ENCODE data around the gene SYT14.

Gene SYT14

DNA sequence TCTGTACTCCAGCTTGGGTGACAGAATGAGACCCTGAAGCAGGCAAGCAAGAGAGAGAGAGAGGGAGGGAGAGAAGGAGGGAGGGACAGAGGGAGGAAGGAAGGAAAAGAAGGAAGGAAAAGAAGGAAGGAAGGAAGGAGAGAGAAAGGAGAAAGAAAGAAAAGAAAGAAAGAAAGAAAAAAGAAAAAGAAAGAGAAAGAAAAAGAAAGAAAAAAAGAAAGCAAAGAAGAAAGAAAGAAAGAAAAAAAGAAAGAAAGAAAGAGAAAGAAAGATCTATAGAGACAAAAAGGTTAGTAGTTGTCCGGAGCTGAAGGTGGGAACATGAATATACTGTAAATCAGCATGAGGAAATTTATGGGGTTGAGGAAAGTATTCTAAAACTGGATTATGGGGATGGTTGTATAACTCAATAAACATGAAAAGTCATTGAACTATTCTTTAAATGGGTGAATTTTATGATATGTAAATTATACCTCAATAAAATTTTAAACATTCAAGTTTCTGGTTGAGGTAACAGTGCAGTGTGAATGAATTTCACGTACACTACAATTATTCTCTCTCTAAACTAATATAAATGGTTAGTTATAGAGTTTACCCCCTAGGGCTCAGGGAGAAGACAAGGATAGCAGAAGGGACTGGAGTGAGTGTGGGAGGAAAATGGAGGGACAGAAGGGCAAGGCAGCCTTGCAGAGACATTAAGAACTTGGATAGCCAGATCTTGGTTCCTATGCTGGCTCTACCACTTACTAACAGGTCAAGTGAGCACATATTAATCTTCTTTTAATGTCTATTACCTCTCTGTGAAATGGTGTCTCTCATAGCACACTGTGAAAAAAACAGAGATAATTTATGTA, 269.8 kb downstream of the SYT14 start:
- TF ChIP-seq RAD21 (IDR thresholded peaks at IDR 0.05; ENCODE audit: low read depth) (no peak), EGR1 (IDR thresholded peaks at IDR 0.05) (no peak), YY1 (IDR thresholded peaks at IDR 0.05; ENCODE audit: low read depth) (no peak), TCF12 (IDR thresholded peaks at IDR 0.05; ENCODE audit: low read depth) (no peak)
- TF ChIP-seq, protein P1, sequence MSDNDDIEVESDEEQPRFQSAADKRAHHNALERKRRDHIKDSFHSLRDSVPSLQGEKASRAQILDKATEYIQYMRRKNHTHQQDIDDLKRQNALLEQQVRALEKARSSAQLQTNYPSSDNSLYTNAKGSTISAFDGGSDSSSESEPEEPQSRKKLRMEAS (IDR thresholded peaks at IDR 0.05): no peak

DNA sequence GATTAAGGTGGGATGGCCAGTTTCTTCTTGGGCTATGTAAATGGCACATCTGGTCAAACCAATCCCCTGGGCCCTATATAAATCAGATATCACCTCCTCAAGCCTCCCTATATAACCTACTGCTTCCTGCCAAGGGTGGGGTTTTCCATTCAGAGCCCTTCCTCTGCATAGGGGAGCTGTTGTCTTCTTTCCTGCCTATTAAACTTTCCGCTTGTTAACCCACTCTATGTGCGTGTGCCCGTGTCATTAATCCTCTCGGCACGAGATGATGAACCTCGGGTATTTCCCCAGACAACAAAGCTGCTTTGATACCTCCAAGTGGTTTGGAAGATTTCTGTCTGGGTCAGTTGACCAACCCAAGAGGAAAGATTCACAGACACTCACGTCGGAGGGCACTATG, 275.3 kb downstream of the SYT14 start:
- TF ChIP-seq TCF12 (IDR thresholded peaks at IDR 0.05; ENCODE audit: low read depth) (no peak), ZBTB7A (IDR thresholded peaks at IDR 0.05; ENCODE audit: low read depth) (no peak)
- TF ChIP-seq, protein P2, sequence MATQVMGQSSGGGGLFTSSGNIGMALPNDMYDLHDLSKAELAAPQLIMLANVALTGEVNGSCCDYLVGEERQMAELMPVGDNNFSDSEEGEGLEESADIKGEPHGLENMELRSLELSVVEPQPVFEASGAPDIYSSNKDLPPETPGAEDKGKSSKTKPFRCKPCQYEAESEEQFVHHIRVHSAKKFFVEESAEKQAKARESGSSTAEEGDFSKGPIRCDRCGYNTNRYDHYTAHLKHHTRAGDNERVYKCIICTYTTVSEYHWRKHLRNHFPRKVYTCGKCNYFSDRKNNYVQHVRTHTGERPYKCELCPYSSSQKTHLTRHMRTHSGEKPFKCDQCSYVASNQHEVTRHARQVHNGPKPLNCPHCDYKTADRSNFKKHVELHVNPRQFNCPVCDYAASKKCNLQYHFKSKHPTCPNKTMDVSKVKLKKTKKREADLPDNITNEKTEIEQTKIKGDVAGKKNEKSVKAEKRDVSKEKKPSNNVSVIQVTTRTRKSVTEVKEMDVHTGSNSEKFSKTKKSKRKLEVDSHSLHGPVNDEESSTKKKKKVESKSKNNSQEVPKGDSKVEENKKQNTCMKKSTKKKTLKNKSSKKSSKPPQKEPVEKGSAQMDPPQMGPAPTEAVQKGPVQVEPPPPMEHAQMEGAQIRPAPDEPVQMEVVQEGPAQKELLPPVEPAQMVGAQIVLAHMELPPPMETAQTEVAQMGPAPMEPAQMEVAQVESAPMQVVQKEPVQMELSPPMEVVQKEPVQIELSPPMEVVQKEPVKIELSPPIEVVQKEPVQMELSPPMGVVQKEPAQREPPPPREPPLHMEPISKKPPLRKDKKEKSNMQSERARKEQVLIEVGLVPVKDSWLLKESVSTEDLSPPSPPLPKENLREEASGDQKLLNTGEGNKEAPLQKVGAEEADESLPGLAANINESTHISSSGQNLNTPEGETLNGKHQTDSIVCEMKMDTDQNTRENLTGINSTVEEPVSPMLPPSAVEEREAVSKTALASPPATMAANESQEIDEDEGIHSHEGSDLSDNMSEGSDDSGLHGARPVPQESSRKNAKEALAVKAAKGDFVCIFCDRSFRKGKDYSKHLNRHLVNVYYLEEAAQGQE (IDR thresholded peaks at IDR 0.05; ENCODE audit: low read depth): no peak
- TF ChIP-seq, protein P1 (IDR thresholded peaks at IDR 0.05): no peak

DNA sequence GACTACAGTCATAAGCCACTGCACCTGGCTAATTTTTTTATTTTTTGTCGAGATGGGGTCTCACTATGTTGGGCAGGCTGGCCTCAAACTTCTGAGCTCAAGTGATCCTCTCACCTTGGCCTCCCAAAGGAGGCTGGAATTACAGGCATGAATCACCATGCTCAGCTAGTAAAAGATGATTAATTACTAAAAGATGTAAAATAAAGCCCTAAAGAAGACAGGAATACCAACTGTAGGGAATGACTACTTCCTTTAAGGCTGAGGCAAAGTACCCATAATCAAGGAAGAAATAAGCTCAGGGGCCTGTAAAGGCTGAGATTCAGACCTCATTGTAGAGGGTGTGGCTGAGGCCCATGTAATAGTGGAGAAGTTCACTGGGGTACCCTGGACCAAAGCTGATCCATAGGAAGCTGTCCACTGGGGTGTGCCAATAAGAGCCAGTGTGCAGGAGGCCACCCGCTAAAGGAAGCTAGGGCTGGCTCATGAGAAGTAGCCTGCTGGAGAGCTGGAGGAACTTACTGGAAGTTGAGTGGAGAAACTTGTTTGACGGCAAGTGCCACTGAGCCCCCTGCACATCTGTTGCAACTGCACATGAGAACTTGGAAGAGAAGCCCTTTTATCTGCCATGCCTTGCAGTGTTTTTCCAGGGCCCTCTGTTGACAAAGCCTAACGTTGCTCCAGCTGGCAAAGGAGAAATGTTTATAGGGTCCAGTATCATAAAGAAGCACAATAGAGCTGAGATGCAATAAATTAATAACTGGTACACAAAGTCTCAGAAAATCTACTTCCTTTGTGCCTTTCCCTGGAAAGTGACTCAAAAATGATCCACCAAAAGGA, 276.8 kb downstream of the SYT14 start:
- TF ChIP-seq TCF12 (IDR thresholded peaks at IDR 0.05; ENCODE audit: low read depth) (no peak), CREB1 (IDR thresholded peaks at IDR 0.05; ENCODE audit: low read depth) (no peak), ZBTB7A (IDR thresholded peaks at IDR 0.05; ENCODE audit: low read depth) (no peak), EGR1 (IDR thresholded peaks at IDR 0.05) (no peak), NFIC (IDR thresholded peaks at IDR 0.05) (no peak), TAF1 (IDR thresholded peaks at IDR 0.05; ENCODE audit: low read depth) (no peak), CEBPB (IDR thresholded peaks at IDR 0.05) (no peak), TEAD4 (IDR thresholded peaks at IDR 0.05) (no peak), FOXM1 (IDR thresholded peaks at IDR 0.05; ENCODE audit: borderline replicate concordance, low read depth) (no peak), YY1 (IDR thresholded peaks at IDR 0.05; ENCODE audit: low read depth) (no peak), RAD21 (IDR thresholded peaks at IDR 0.05; ENCODE audit: low read depth) (no peak), EP300 (IDR thresholded peaks at IDR 0.05; ENCODE audit: borderline replicate concordance) (no peak)
- TF ChIP-seq, protein P2 (IDR thresholded peaks at IDR 0.05; ENCODE audit: low read depth): no peak
- TF ChIP-seq, protein P1 (IDR thresholded peaks at IDR 0.05): no peak
- TF ChIP-seq, protein P3, sequence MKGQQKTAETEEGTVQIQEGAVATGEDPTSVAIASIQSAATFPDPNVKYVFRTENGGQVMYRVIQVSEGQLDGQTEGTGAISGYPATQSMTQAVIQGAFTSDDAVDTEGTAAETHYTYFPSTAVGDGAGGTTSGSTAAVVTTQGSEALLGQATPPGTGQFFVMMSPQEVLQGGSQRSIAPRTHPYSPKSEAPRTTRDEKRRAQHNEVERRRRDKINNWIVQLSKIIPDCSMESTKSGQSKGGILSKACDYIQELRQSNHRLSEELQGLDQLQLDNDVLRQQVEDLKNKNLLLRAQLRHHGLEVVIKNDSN (IDR thresholded peaks at IDR 0.05): no peak

DNA sequence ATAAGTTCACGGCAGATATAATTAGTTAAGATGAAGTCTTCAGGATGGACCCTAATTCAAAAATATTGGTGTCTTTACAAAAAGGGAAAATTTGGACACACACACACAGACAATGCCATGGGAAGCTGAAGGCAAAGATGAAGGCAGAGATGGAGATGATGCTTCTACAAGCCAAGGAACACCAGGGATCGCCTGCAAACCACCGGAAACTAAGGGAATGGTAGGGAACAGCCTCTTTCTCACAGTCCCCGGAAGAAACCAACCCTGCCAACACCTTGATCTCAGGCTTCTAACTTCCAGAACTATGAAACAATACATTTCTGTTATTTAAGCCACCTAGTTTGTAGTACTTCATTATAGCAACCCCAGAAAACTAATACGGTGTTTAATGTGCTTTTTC, 279.5 kb downstream of the SYT14 start:
- no peak for TF ChIP-seq CEBPB (IDR thresholded peaks at IDR 0.05)
- TF ChIP-seq TAF1 (IDR thresholded peaks at IDR 0.05; ENCODE audit: low read depth): no peak
- TF ChIP-seq EP300 (IDR thresholded peaks at IDR 0.05; ENCODE audit: borderline replicate concordance): no peak
- TF ChIP-seq RAD21 (IDR thresholded peaks at IDR 0.05; ENCODE audit: low read depth): no peak

GRCh38 chr1:210218047-210218446, 280.0 kb downstream of the SYT14 start:
- no peak for TF ChIP-seq CREB1 (IDR thresholded peaks at IDR 0.05; ENCODE audit: low read depth)
- no peak for TF ChIP-seq YY1 (IDR thresholded peaks at IDR 0.05; ENCODE audit: low read depth)
- no peak for TF ChIP-seq FOXM1 (IDR thresholded peaks at IDR 0.05; ENCODE audit: borderline replicate concordance, low read depth)
- no peak for TF ChIP-seq TCF12 (IDR thresholded peaks at IDR 0.05; ENCODE audit: low read depth)
- TF ChIP-seq ZBTB7A (IDR thresholded peaks at IDR 0.05; ENCODE audit: low read depth): no peak
- TF ChIP-seq, protein P2 (IDR thresholded peaks at IDR 0.05; ENCODE audit: low read depth): no peak
- no peak for TF ChIP-seq RAD21 (IDR thresholded peaks at IDR 0.05; ENCODE audit: low read depth)
- TF ChIP-seq NFIC (IDR thresholded peaks at IDR 0.05): no peak

All from Ishikawa (cell line).